GM19238 (cell line): Measurements from ENCODE around the gene SSH3.

Experiments used
- DNase-seq: peaks from one replicate; pipeline ENCODE4 v3.0.0; 2011; ENCODE audit warnings: low spot score; ENCODE audit not compliant: insufficient read length

SSH3 gene

GRCh38 chr11:67290801-67291200, 12.5 kb upstream of the SSH3 start:
- no peak for DNase-seq

- DNase-seq: no peak
Observed at GRCh38 chr11:67291481-67292381, 11.6 kb upstream of the SSH3 start.

GRCh38 chr11:67292671-67293070, 10.7 kb upstream of the SSH3 start:
- no peak for DNase-seq

- DNase-seq: no peak
Observed at GRCh38 chr11:67293090-67293489, 10.2 kb upstream of the SSH3 start.

- no peak for DNase-seq
Observed at GRCh38 chr11:67295846-67296245, 7.5 kb upstream of the SSH3 start.

- DNase-seq: no peak
Observed at GRCh38 chr11:67298786-67299185, 4.5 kb upstream of the SSH3 start.

- no peak for DNase-seq
Observed at GRCh38 chr11:67299471-67300191, 3.7 kb upstream of the SSH3 start.

GRCh38 chr11:67300256-67300755, 3.0 kb upstream of the SSH3 start:
- DNase-seq: no peak

- no peak for DNase-seq
Observed at GRCh38 chr11:67300756-67301312, 2.5 kb upstream of the SSH3 start.

- no peak for DNase-seq
Observed at GRCh38 chr11:67301313-67301921, 1.9 kb upstream of the SSH3 start.

- DNase-seq: no peak
Observed at GRCh38 chr11:67301951-67302516, 1.3 kb upstream of the SSH3 start.

GRCh38 chr11:67302571-67303131, 679 bp upstream of the SSH3 start:
- DNase-seq: no peak

- no peak for DNase-seq
Observed at GRCh38 chr11:67303835-67304411, 593 bp downstream of the SSH3 start.

GRCh38 chr11:67304511-67305113, 1.3 kb downstream of the SSH3 start:
- DNase-seq: no peak

- no peak for DNase-seq
Observed at GRCh38 chr11:67306769-67307544, 3.6 kb downstream of the SSH3 start.

- no peak for DNase-seq
Observed at GRCh38 chr11:67307545-67308001, 4.2 kb downstream of the SSH3 start.

GRCh38 chr11:67308031-67308866, 4.9 kb downstream of the SSH3 start:
- no peak for DNase-seq

GRCh38 chr11:67309166-67309565, 5.8 kb downstream of the SSH3 start:
- DNase-seq: no peak
